Ascending aorta (tissue), 2 donors: ENCODE data around the gene ZNF565. TPM values are rescaled to one million over a fixed set of nuclear protein-coding genes. Genes with fewer than 3 reads are reported as not detected.
A peak's percentile ranks its signal among the peaks of the same experiment; 100 is the strongest.
"Not testable (repeated sequence)": the region's sequence is repeated elsewhere in the genome, so short reads cannot be mapped to it uniquely, and the experiment has no call there.

Experiments used
- DNase-seq, 2 donors: peaks; one replicate each; pipeline ENCODE4 v3.0.0-alpha.2; 2019; ENCODE audit warnings: low spot score in 2 of 2
- H3K27ac ChIP-seq, 2 donors: fragments of 200-600 bp; sonication (generic); one replicate each; pipeline ENCODE4 v1.5.1; 2016 to 2017; ENCODE audit warnings: mild to moderate bottlenecking in 1 of 2
- H3K27me3 ChIP-seq: fragments of 200-600 bp; sonication (generic); one replicate; pipeline ENCODE4 v1.5.1; 2017
- H3K36me3 ChIP-seq, 2 donors: fragments of 200-600 bp; sonication (generic); one replicate each; pipeline ENCODE4 v1.5.1; 2016
- H3K4me1 ChIP-seq, 2 donors: fragments of 200-600 bp; sonication (generic); one replicate each; pipeline ENCODE4 v1.5.1; 2016 to 2017; ENCODE audit warnings: mild to moderate bottlenecking in 1 of 2
- H3K4me3 ChIP-seq, 2 donors: fragments of 200-600 bp; sonication (generic); one replicate each; pipeline ENCODE4 v1.5.1; 2016 to 2017; ENCODE audit warnings: mild to moderate bottlenecking in 1 of 2
- H3K9me3 ChIP-seq, 2 donors: fragments of 200-600 bp; sonication (generic); one replicate each; pipeline ENCODE4 v1.5.1; 2016
- intact Hi-C: fragments of 100-400 bp; cut with DNase I; formaldehyde crosslinking; loops from one replicate; pipeline ENCODE4 v1.15.1; 2023
- total RNA-seq: library from RNA; depleted of rRNA; stranded (reverse); fragments of >200 nt; gene quantifications from one replicate; pipeline ENCODE4 v1.1.0, GENCODE V29; 2016
- TF ChIP-seq, protein P1 (sequence below), 3 experiments: fragments of 200-600 bp in 2 of 3; fragments of 450-650 bp in 1 of 3; sonication (generic) in 2 of 3; IDR thresholded peaks; one replicate each; pipeline ENCODE4 v1.5.1; 2016 to 2019; ENCODE audit warnings: antibody characterized with exemption in 3 of 3, mild to moderate bottlenecking in 1 of 3, moderate library complexity in 1 of 3

The ZNF565 gene
- total RNA-seq, 1 donor from 2014 or later: 1.9 TPM

DNA sequence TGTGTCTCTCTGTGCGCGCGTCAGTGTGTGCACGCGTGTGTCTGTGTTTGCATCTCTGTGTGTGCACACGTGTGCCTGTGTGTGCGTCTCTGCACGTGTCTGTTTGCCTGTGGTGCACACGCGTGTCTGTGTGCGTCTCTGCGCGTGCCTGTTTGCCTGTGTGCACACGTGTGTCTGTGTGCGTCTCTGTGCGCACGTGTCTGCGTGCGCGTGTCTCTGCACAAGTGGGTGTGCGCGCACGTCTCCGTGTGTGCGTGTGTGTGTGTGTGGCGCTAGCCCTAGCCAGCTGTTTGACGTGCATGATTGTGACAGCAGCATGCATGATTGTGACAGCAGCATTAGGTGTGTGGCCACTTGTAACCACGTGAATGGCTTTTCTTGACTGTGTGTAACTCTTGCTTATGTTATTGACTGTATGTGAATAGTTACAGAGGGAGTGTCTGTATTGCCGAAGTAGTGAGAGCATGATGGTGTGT is 31.6 kb upstream of the ZNF565 start:
- H3K4me1 ChIP-seq: no peaks in the 10 kb centered on the region
- no peak overlapping the region for H3K27ac ChIP-seq
- no peak for DNase-seq
- H3K36me3 ChIP-seq: no peaks in the 10 kb centered on the region
- H3K9me3 ChIP-seq: peaks cover 3 to 52% of the 10 kb centered on the region in 2 donors
- intact Hi-C loops: no loop called here
- peak overlapping the region in 1 of 2 donors; percentile 50 for H3K4me3 ChIP-seq
- TF ChIP-seq, protein P1, sequence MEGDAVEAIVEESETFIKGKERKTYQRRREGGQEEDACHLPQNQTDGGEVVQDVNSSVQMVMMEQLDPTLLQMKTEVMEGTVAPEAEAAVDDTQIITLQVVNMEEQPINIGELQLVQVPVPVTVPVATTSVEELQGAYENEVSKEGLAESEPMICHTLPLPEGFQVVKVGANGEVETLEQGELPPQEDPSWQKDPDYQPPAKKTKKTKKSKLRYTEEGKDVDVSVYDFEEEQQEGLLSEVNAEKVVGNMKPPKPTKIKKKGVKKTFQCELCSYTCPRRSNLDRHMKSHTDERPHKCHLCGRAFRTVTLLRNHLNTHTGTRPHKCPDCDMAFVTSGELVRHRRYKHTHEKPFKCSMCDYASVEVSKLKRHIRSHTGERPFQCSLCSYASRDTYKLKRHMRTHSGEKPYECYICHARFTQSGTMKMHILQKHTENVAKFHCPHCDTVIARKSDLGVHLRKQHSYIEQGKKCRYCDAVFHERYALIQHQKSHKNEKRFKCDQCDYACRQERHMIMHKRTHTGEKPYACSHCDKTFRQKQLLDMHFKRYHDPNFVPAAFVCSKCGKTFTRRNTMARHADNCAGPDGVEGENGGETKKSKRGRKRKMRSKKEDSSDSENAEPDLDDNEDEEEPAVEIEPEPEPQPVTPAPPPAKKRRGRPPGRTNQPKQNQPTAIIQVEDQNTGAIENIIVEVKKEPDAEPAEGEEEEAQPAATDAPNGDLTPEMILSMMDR (IDR thresholded peaks at IDR 0.05): no peak
- H3K27me3 ChIP-seq: no peaks in the 10 kb centered on the region

DNA sequence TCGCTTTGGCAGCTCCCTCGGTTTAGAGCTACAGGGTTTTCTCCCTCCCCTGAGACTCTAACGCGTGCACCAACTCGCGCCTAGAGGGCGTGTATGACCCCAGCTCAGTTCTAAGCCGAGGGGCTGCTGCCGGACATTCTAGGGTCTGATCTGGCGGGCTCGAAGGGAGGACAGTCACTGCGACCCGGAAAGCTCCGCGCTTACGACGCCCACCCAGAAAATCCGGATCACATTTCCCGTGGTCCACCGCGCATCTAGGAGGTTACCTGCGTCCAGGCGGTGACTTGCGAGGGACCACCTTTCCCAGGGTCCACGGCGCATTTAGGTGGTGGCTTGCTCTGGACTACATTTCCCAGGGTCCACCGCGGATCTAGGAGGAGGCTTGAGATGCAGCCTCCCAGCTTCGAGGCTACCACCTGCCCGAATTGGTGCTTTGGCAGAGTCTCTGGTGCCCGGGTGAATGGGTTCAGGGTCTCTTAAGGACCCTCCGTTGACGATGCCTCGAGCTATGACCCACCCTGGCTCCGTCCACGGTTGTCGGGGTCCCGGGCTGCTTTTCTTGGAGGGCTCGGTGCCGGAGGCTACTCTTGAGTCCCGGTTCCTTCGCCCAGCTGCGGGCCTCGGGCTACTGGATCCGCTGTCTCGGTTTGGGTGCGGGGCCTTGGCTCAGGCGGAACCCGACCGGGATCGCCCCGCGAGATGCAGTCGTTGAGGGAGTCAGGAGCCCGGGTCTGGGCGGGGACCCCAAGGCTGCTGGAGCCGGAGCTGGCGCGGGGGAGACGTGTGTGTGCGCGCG is 30.9 kb upstream of the ZNF565 start:
- intact Hi-C loops: no loop called here
- Histone ChIP-seq H3K4me3 (peak overlapping the region in 1 of 2 donors; percentile 50), H3K27me3 (no peaks in the 10 kb centered on the region), H3K36me3 (no peaks in the 10 kb centered on the region), H3K9me3 (peaks cover 3 to 54% of the 10 kb centered on the region in 2 donors), H3K4me1 (no peaks in the 10 kb centered on the region), H3K27ac (no peak overlapping the region)
- DNase-seq: no peak
- TF ChIP-seq, protein P1 (IDR thresholded peaks at IDR 0.05): no peak

DNA sequence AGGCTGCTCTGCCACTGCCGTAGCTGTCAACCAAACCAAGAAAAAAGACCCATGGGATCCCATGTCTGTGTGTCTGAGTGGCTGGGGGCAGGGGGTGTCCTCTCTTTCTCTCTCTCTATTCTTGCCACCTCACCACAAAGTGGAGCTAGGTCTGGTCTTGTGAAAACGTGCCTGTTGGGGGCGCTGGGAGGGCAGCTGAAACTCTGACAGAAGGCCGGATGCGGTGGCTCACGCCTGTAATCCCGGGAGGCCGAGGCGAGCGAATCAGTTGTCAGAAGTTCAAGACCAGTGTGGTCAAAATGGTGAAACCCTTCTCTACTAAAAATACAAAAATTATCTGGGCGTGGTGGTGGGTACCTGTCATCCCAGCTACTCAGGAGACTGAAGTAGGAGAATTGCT is 29.6 kb upstream of the ZNF565 start:
- Histone ChIP-seq H3K27ac (no peak overlapping the region), H3K36me3 (peaks cover 0 to 8% of the 10 kb centered on the region in 2 donors), H3K27me3 (no peaks in the 10 kb centered on the region), H3K4me1 (no peaks in the 10 kb centered on the region), H3K9me3 (peaks cover 5 to 60% of the 10 kb centered on the region in 2 donors), H3K4me3 (no peak overlapping the region)
- TF ChIP-seq, protein P1 (IDR thresholded peaks at IDR 0.05): no peak
- DNase-seq: no peak
- intact Hi-C loops: no loop called here

DNA sequence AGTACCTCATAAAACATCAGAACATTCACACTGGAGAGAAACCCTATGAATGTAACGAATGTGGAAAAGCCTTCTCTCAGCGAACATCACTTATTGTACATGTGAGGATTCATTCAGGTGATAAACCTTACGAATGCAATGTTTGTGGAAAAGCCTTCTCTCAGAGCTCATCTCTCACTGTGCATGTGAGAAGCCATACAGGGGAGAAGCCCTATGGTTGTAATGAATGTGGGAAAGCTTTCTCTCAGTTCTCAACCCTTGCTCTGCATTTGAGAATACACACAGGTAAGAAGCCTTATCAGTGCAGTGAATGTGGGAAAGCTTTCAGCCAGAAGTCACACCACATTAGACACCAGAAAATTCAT is 22.5 kb upstream of the ZNF565 start:
- H3K9me3 ChIP-seq: peaks cover 43 to 94% of the 10 kb centered on the region in 2 donors
- peaks cover 62 to 77% of the 10 kb centered on the region in 2 donors for H3K36me3 ChIP-seq
- no peak for DNase-seq
- H3K4me3 ChIP-seq: no peak overlapping the region
- H3K27me3 ChIP-seq: no peaks in the 10 kb centered on the region
- H3K4me1 ChIP-seq: no peaks in the 10 kb centered on the region
- no peak overlapping the region for H3K27ac ChIP-seq
- TF ChIP-seq, protein P1 (IDR thresholded peaks at IDR 0.05): no peak
- intact Hi-C loops: no loop called here

DNA sequence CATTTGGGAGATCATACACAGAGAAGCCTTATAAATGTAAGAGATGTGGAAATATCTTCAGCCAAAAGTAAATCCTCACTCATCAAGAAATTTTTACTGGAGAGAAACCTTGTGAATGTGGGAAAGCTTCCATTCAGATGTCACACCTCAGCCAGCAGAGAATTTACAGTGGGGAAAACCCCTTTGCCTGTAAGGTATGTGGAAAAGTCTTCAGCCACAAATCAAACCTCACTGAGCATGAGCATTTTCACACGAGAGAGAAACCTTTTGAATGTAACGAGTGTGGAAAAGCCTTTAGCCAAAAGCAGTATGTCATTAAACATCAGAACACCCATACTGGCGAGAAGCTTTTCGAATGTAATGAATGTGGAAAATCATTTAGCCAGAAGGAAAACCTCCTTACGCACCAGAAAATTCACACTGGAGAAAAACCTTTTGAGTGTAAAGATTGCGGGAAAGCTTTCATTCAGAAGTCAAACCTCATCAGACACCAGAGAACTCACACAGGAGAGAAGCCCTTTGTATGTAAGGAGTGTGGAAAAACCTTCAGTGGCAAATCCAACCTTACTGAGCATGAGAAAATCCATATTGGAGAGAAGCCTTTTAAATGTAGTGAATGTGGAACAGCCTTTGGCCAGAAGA is 22.0 kb upstream of the ZNF565 start:
- no peak overlapping the region for H3K27ac ChIP-seq
- H3K4me1 ChIP-seq: no peaks in the 10 kb centered on the region
- TF ChIP-seq, protein P1 (IDR thresholded peaks at IDR 0.05): no peak
- peaks cover 43 to 98% of the 10 kb centered on the region in 2 donors for H3K9me3 ChIP-seq
- no peak overlapping the region for H3K4me3 ChIP-seq
- no peak for DNase-seq
- H3K36me3 ChIP-seq: peaks cover 67 to 82% of the 10 kb centered on the region in 2 donors
- H3K27me3 ChIP-seq: no peaks in the 10 kb centered on the region
- intact Hi-C loops: no loop called here

DNA sequence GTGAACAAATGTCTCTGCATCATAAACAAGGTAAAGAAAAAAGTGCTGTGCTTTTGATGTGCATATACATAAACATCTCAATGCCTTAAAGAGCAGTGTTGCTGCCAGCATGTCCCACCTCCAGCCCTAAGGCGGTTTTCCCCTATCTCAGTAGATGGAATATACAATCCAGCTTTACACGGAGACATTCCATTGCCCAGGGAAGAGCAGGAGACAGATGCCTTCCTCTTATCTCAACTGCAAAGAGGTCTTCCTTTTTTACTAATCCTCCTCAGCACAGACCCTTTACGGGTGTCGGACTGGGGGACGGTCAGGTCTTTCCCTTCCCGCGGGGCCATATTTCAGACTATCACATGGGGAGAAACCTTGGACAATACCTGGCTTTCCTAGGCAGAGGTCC is 19.2 kb upstream of the ZNF565 start:
- H3K27ac ChIP-seq, intact Hi-C loops, H3K27me3 ChIP-seq, H3K4me3 ChIP-seq, DNase-seq, H3K4me1 ChIP-seq: not testable (repeated sequence)
- Histone ChIP-seq H3K36me3 (peaks cover 95 to 100% of the 10 kb centered on the region in 2 donors), H3K9me3 (peaks cover 37 to 98% of the 10 kb centered on the region in 2 donors)
